WTC11 (cell line): ENCODE measurements around the gene CPN1. TPM values are rescaled to one million over a fixed set of nuclear protein-coding genes. Genes with fewer than 3 reads are reported as not detected.

Experiments
- ATAC-seq: fragments of 200-7000 bp; cut with Tn5 transposase; 2 replicates; pipeline ENCODE4 v1.10.0; 2021; ENCODE audit warnings: mild to moderate bottlenecking, moderate library complexity
- CTCF ChIA-PET: fragments of 300-600 bp; sonication (Branson Sonifier 250); formaldehyde crosslinking; loops from one replicate; lab custom pipeline; 2021; ENCODE audit warnings: antibody characterized with exemption; lab: Charles Lee
- POLR2A ChIA-PET: fragments of 350-600 bp; sonication (Branson Sonifier 250); formaldehyde crosslinking; loops from one replicate; lab custom pipeline; 2021; ENCODE audit warnings: antibody characterized with exemption; lab: Charles Lee
- DNase-seq: peaks from one replicate; pipeline ENCODE4 v3.0.0; 2021; ENCODE audit warnings: low spot score
- H3K27ac Mint-ChIP-seq: 2 replicates; pipeline ENCODE4 v1.8.0; 2021; ENCODE audit warnings: mixed read lengths
- H3K27me3 Mint-ChIP-seq: 2 replicates; pipeline ENCODE4 v1.8.0; 2021; ENCODE audit warnings: low read depth, mild to moderate bottlenecking, moderate library complexity, mixed read lengths
- H3K36me3 Mint-ChIP-seq: 2 replicates; pipeline ENCODE4 v1.8.0; 2021; ENCODE audit warnings: mixed read lengths
- H3K4me1 Mint-ChIP-seq: 2 replicates; pipeline ENCODE4 v1.8.0; 2022; ENCODE audit warnings: mixed read lengths
- H3K4me3 Mint-ChIP-seq: 2 replicates; pipeline ENCODE4 v1.8.0; 2021; ENCODE audit warnings: mild to moderate bottlenecking, moderate library complexity, mixed read lengths
- H3K9me3 Mint-ChIP-seq: 2 replicates; pipeline ENCODE4 v1.8.0; 2021; ENCODE audit warnings: mixed read lengths
- ELF4 ChIP-seq: sonication (generic); formaldehyde crosslinking; IDR thresholded peaks from 2 replicates; pipeline ENCODE4 v1.8.1; 2022; ENCODE audit warnings: low read depth, mild to moderate bottlenecking, moderate library complexity, missing genetic modification reagents
- EMX1 ChIP-seq: fragments of 250-450 bp; sonication (Bioruptor Pico); IDR thresholded peaks from 2 replicates; pipeline ENCODE4 v1.8.0; 2021; ENCODE audit warnings: mild to moderate bottlenecking
- ETV6 ChIP-seq: sonication (generic); formaldehyde crosslinking; IDR thresholded peaks from 2 replicates; pipeline ENCODE4 v1.8.1; 2022; ENCODE audit warnings: mild to moderate bottlenecking, missing genetic modification reagents
- FOXK1 ChIP-seq: sonication (generic); formaldehyde crosslinking; IDR thresholded peaks from 2 replicates; pipeline ENCODE4 v1.8.0; 2022; ENCODE audit warnings: mild to moderate bottlenecking, moderate library complexity, missing genetic modification reagents
- PRRX2 ChIP-seq: fragments of 250-450 bp; sonication (Bioruptor Pico); IDR thresholded peaks from 2 replicates; pipeline ENCODE4 v1.8.0; 2021; ENCODE audit warnings: mild to moderate bottlenecking
- SP1 ChIP-seq: sonication (generic); formaldehyde crosslinking; conservative IDR thresholded peaks from 2 replicates; pipeline ENCODE4 v1.8.1; 2022; ENCODE audit warnings: missing genetic modification reagents
- TCF7 ChIP-seq: sonication (generic); formaldehyde crosslinking; IDR thresholded peaks from 2 replicates; pipeline ENCODE4 v1.8.0; 2022; ENCODE audit warnings: mild to moderate bottlenecking, low read depth, missing genetic modification reagents, moderate library complexity
- ZNF121 ChIP-seq: sonication (generic); formaldehyde crosslinking; IDR thresholded peaks from 2 replicates; pipeline ENCODE4 v1.8.0; 2023; ENCODE audit warnings: missing genetic modification reagents
- ZNF317 ChIP-seq: sonication (generic); formaldehyde crosslinking; IDR thresholded peaks from 2 replicates; pipeline ENCODE4 v1.8.1; 2023; ENCODE audit warnings: low read depth, mild to moderate bottlenecking, moderate library complexity, missing genetic modification reagents, borderline replicate concordance
- ZNF416 ChIP-seq: fragments of 250-450 bp; sonication (Bioruptor Pico); IDR thresholded peaks from 2 replicates; pipeline ENCODE4 v1.9.0; 2021; ENCODE audit warnings: mild to moderate bottlenecking, inconsistent platforms
- total RNA-seq: library from RNA; stranded (reverse); gene quantifications from 3 replicates; pipeline ENCODE4 v1.2.3, GENCODE V29; 2021
- TF ChIP-seq, protein P1 (sequence below): fragments of 200-600 bp; IDR thresholded peaks from 2 replicates; pipeline ENCODE4 v1.8.0; 2022; ENCODE audit warnings: antibody characterized with exemption
- TF ChIP-seq, protein P2 (sequence below): sonication (generic); formaldehyde crosslinking; IDR thresholded peaks from 2 replicates; pipeline ENCODE4 v1.8.0; 2022; ENCODE audit warnings: mild to moderate bottlenecking, missing genetic modification reagents
- TF ChIP-seq, protein P3 (sequence below): sonication (generic); formaldehyde crosslinking; IDR thresholded peaks from 2 replicates; pipeline ENCODE4 v1.8.0; 2022; ENCODE audit warnings: missing genetic modification reagents
- TF ChIP-seq, protein P4 (sequence below): sonication (generic); formaldehyde crosslinking; IDR thresholded peaks from 2 replicates; pipeline ENCODE4 v1.8.1; 2023; ENCODE audit warnings: mild to moderate bottlenecking, missing genetic modification reagents, moderate library complexity
- TF ChIP-seq, protein P5 (sequence below): sonication (generic); formaldehyde crosslinking; IDR thresholded peaks from 2 replicates; pipeline ENCODE4 v1.8.1; 2022; ENCODE audit warnings: missing genetic modification reagents, borderline replicate concordance
- TF ChIP-seq, protein P6 (sequence below): sonication (generic); formaldehyde crosslinking; IDR thresholded peaks from 2 replicates; pipeline ENCODE4 v1.8.0; 2023; ENCODE audit warnings: missing genetic modification reagents

The CPN1 gene
- total RNA-seq, 1 experiment from 2014 or later = 0.42 TPM

DNA sequence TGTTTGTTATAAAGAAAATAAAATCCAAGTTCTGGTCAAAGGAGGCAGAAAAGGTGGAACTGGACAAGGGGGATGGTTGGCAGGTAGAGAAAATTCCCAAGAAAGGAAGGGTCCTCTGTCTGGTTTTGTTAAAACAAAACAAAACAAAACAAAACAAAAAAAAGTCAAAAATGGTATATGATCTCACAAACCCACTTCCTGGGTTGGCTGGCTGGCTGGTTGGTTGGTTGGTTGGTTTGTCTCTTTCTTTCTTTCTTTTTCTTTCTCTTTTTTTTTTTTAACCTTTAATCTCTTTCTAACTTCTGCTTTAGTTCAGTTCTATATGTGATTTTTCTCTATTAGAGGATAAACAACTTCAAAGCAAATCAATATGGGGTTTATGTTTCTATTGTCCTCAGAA, 41.1 kb upstream of the CPN1 start:
- Mint-ChIP-seq H3K36me3 (no peaks in the 10 kb centered on the region), H3K27ac (no peak overlapping the region), H3K9me3 (no peaks in the 10 kb centered on the region), H3K4me3 (no peak overlapping the region), H3K27me3 (no peaks in the 10 kb centered on the region), H3K4me1 (no peaks in the 10 kb centered on the region)
- ATAC-seq = no peak
- ChIA-PET POLR2A (no interaction called here), CTCF (no interaction called here)
- TF ChIP-seq ELF4 (CRISPR knock-in tag) (no peak), ZNF317 (CRISPR knock-in tag) (no peak), EMX1 (no peak), ETV6 (CRISPR knock-in tag) (no peak), PRRX2 (CRISPR knock-in tag) (no peak), SP1 (CRISPR knock-in tag) (no peak), FOXK1 (no peak)
- TF ChIP-seq, protein P1, sequence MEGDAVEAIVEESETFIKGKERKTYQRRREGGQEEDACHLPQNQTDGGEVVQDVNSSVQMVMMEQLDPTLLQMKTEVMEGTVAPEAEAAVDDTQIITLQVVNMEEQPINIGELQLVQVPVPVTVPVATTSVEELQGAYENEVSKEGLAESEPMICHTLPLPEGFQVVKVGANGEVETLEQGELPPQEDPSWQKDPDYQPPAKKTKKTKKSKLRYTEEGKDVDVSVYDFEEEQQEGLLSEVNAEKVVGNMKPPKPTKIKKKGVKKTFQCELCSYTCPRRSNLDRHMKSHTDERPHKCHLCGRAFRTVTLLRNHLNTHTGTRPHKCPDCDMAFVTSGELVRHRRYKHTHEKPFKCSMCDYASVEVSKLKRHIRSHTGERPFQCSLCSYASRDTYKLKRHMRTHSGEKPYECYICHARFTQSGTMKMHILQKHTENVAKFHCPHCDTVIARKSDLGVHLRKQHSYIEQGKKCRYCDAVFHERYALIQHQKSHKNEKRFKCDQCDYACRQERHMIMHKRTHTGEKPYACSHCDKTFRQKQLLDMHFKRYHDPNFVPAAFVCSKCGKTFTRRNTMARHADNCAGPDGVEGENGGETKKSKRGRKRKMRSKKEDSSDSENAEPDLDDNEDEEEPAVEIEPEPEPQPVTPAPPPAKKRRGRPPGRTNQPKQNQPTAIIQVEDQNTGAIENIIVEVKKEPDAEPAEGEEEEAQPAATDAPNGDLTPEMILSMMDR = no peak
- TF ChIP-seq, protein P2, sequence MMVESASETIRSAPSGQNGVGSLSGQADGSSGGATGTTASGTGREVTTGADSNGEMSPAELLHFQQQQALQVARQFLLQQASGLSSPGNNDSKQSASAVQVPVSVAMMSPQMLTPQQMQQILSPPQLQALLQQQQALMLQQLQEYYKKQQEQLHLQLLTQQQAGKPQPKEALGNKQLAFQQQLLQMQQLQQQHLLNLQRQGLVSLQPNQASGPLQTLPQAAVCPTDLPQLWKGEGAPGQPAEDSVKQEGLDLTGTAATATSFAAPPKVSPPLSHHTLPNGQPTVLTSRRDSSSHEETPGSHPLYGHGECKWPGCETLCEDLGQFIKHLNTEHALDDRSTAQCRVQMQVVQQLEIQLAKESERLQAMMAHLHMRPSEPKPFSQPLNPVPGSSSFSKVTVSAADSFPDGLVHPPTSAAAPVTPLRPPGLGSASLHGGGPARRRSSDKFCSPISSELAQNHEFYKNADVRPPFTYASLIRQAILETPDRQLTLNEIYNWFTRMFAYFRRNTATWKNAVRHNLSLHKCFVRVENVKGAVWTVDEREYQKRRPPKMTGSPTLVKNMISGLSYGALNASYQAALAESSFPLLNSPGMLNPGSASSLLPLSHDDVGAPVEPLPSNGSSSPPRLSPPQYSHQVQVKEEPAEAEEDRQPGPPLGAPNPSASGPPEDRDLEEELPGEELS (CRISPR knock-in tag) = no peak
- TF ChIP-seq, protein P3, sequence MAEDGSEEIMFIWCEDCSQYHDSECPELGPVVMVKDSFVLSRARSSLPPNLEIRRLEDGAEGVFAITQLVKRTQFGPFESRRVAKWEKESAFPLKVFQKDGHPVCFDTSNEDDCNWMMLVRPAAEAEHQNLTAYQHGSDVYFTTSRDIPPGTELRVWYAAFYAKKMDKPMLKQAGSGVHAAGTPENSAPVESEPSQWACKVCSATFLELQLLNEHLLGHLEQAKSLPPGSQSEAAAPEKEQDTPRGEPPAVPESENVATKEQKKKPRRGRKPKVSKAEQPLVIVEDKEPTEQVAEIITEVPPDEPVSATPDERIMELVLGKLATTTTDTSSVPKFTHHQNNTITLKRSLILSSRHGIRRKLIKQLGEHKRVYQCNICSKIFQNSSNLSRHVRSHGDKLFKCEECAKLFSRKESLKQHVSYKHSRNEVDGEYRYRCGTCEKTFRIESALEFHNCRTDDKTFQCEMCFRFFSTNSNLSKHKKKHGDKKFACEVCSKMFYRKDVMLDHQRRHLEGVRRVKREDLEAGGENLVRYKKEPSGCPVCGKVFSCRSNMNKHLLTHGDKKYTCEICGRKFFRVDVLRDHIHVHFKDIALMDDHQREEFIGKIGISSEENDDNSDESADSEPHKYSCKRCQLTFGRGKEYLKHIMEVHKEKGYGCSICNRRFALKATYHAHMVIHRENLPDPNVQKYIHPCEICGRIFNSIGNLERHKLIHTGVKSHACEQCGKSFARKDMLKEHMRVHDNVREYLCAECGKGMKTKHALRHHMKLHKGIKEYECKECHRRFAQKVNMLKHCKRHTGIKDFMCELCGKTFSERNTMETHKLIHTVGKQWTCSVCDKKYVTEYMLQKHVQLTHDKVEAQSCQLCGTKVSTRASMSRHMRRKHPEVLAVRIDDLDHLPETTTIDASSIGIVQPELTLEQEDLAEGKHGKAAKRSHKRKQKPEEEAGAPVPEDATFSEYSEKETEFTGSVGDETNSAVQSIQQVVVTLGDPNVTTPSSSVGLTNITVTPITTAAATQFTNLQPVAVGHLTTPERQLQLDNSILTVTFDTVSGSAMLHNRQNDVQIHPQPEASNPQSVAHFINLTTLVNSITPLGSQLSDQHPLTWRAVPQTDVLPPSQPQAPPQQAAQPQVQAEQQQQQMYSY (CRISPR knock-in tag) = no peak
- TF ChIP-seq, protein P4, sequence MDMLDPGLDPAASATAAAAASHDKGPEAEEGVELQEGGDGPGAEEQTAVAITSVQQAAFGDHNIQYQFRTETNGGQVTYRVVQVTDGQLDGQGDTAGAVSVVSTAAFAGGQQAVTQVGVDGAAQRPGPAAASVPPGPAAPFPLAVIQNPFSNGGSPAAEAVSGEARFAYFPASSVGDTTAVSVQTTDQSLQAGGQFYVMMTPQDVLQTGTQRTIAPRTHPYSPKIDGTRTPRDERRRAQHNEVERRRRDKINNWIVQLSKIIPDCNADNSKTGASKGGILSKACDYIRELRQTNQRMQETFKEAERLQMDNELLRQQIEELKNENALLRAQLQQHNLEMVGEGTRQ = no peak
- TF ChIP-seq, protein P5, sequence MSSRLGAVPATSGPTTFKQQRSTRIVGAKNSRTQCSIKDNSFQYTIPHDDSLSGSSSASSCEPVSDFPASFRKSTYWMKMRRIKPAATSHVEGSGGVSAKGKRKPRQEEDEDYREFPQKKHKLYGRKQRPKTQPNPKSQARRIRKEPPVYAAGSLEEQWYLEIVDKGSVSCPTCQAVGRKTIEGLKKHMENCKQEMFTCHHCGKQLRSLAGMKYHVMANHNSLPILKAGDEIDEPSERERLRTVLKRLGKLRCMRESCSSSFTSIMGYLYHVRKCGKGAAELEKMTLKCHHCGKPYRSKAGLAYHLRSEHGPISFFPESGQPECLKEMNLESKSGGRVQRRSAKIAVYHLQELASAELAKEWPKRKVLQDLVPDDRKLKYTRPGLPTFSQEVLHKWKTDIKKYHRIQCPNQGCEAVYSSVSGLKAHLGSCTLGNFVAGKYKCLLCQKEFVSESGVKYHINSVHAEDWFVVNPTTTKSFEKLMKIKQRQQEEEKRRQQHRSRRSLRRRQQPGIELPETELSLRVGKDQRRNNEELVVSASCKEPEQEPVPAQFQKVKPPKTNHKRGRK (CRISPR knock-in tag) = no peak
- DNase-seq = no peak

DNA sequence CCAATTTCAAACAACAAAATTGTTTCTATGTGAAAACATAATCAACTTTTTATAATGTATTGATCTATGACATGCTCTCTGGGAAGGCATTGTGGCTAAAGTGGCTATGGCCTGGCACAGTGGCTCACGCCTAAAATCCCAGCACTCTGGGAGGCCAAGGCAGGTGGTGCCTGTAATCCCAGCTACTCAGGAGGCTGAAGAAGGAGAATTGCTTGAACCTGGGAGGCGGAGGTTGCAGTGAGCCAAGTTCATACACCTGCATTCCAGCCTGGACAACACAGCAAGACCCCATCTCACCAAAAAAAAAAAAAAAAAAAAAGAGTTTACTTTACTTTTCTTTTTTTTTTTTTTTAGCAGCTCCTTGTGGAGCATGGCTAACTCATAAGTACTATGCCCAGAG, 38.9 kb upstream of the CPN1 start:
- CTCF ChIA-PET = interaction anchor here (0.7 kb wide), 1 partner anchor 275 kb away, joined by 4 read pairs; no protein-coding TSS in a partner anchor
- DNase-seq = no peak
- Mint-ChIP-seq H3K27me3 (no peaks in the 10 kb centered on the region), H3K4me1 (no peaks in the 10 kb centered on the region), H3K9me3 (no peaks in the 10 kb centered on the region)
- TF ChIP-seq TCF7 (CRISPR knock-in tag) (no peak), ZNF121 (CRISPR knock-in tag) (no peak), ZNF416 (CRISPR knock-in tag) (no peak)
- TF ChIP-seq, protein P6, sequence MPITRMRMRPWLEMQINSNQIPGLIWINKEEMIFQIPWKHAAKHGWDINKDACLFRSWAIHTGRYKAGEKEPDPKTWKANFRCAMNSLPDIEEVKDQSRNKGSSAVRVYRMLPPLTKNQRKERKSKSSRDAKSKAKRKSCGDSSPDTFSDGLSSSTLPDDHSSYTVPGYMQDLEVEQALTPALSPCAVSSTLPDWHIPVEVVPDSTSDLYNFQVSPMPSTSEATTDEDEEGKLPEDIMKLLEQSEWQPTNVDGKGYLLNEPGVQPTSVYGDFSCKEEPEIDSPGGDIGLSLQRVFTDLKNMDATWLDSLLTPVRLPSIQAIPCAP (CRISPR knock-in tag) = no peak
- TF ChIP-seq, all 79 proteins: peak for 0
- Mint-ChIP-seq H3K4me3 (no peak overlapping the region), H3K27ac (no peak overlapping the region), H3K36me3 (no peaks in the 10 kb centered on the region)
- no peak for ATAC-seq
- POLR2A ChIA-PET = no interaction called here
